H1 (cell line): ENCODE results near the gene ARMC6. TPM values are rescaled to one million over a fixed set of nuclear protein-coding genes. Genes with fewer than 3 reads are reported as not detected.

ENCODE experiments used
- KDM5A ChIP-seq: fragments of 200-600 bp; IDR thresholded peaks from 2 replicates; pipeline ENCODE4 v1.7.1; 2012; ENCODE audit warnings: mild to moderate bottlenecking, low read length, inconsistent platforms, mixed read lengths
- NRF1 ChIP-seq: IDR thresholded peaks from 2 replicates; pipeline ENCODE4 v1.6.1; 2011; ENCODE audit warnings: mild to moderate bottlenecking, low read depth, low read length, improper control_type of control experiment
- PHF8 ChIP-seq: fragments of 200-600 bp; sonication (generic); conservative IDR thresholded peaks from 2 replicates; pipeline ENCODE4 v1.7.1; 2012; ENCODE audit warnings: low read depth, mild to moderate bottlenecking, inconsistent platforms, low read length, moderate library complexity
- POLR2AphosphoS5 ChIP-seq: IDR thresholded peaks from 2 replicates; pipeline ENCODE4 v1.6.1; 2011; ENCODE audit warnings: low read depth, low read length
- SIX5 ChIP-seq: IDR thresholded peaks from 2 replicates; pipeline ENCODE4 v1.6.1; 2011; ENCODE audit warnings: mild to moderate bottlenecking, low read depth, low read length
- ZNF274 ChIP-seq: IDR thresholded peaks from 2 replicates; pipeline ENCODE4 v1.7.0; 2012; ENCODE audit warnings: low read length, borderline replicate concordance; ENCODE audit errors: extremely low read depth
- polyA plus RNA-seq, 7 experiments: library from polyadenylated mRNA; depleted of rRNA in 3 of 7; stranded (reverse) in 5 of 7; unstranded in 2 of 7; fragments of >200 nt in 5 of 7; fragments of 200-250 nt in 2 of 7; gene quantifications; 1 replicate in 5 of 7; 2 replicates in 1 of 7; 4 replicates in 1 of 7; pipeline versions ENCODE4 v1.2.1 to v1.2.3, GENCODE V29; 2011 to 2013; ENCODE audit warnings: missing spikeins in 2 of 7, mixed read lengths in 2 of 7
- total RNA-seq: library from RNA; stranded (reverse); fragmentation: NEBNext Ultra II Directional; extraction: Animal tissue kit (Norgen Biotek cat#: 25700); gene quantifications from 2 replicates; pipeline ENCODE4 v1.2.1, GENCODE V29; 2021
- TF ChIP-seq, protein P1 (sequence below): IDR thresholded peaks from 2 replicates; pipeline ENCODE4 v1.6.1; 2012; ENCODE audit warnings: low read length, inconsistent platforms

ARMC6 gene
- total and polyA plus RNA-seq, 2 of the 8 experiments (the other 6 are each of a cell fraction or from before 2014, with no cell fraction given), result 67.1 to 68.3 TPM

DNA sequence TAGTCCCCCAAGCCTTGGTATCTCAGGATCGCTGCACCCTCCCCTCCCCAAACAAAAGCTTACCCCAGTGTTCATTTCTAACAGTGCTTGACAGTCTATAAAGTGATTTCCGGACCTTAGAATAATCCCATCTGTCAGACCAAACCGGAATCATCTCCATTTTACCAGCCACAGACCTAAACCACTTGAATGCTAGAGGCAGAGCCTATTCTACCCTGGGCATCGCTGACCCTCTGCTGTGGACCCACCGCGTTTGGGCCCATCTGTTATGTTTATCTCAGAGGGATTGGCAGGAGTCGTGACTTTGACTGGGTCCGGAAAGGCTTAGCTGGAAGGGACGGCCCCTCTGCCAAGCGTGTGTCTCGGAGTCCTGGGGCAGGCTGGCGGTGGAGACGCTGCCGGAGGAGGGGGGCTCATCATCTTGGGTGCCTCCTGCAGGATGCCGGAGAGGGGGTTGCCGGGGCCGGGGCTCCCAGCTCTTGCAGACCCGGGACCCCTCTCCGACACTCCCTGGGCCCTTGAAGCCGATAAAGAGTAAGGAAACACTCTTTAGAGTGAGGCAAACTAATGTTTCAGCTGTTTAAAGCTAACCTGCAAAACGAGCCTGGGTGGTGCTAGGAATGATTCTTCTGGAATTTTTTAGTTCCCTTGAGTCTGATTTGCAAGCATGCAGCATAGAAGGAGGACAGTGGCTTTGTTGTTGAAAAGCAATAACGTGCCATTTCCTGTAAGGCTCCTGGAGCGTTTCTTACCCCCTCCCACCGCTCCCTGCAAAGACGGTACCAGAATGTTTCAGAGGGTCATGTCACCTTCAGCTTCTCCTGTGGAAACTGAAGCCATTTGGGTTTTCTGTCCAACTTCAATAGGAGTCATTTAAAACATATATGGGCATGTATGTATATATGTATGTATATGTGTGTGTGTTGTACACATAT, 31.7 kb downstream of the ARMC6 start (continued):
- TF ChIP-seq PHF8, result no peak
- no peak for TF ChIP-seq ZNF274
- TF ChIP-seq POLR2AphosphoS5, result no peak
- TF ChIP-seq KDM5A, result no peak
- TF ChIP-seq, protein P1, sequence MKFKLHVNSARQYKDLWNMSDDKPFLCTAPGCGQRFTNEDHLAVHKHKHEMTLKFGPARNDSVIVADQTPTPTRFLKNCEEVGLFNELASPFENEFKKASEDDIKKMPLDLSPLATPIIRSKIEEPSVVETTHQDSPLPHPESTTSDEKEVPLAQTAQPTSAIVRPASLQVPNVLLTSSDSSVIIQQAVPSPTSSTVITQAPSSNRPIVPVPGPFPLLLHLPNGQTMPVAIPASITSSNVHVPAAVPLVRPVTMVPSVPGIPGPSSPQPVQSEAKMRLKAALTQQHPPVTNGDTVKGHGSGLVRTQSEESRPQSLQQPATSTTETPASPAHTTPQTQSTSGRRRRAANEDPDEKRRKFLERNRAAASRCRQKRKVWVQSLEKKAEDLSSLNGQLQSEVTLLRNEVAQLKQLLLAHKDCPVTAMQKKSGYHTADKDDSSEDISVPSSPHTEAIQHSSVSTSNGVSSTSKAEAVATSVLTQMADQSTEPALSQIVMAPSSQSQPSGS, result no peak
- TF ChIP-seq SIX5, result no peak
- TF ChIP-seq NRF1, result no peak
- TF ChIP-seq, all 59 proteins: peak for 0
